Raji (cell line): ENCODE data around the gene ANGEL1.
A peak's percentile ranks its signal among the peaks of the same experiment; 100 is the strongest.

Experiments
- POLR2A ChIP-seq: IDR thresholded peaks from 2 replicates; pipeline ENCODE4 v1.6.1; 2011; ENCODE audit warnings: low read depth, low read length, control low read depth; ENCODE audit not compliant: insufficient read depth

The ANGEL1 gene

GRCh38 chr14:76812422-76813383 is at the start of gene ANGEL1:
Gene ANGEL1 (minus strand): TSS chr14:76812882. CDS start chr14:76812827, 55 bp downstream.
- TF ChIP-seq POLR2A, result peak; percentile 87

DNA sequence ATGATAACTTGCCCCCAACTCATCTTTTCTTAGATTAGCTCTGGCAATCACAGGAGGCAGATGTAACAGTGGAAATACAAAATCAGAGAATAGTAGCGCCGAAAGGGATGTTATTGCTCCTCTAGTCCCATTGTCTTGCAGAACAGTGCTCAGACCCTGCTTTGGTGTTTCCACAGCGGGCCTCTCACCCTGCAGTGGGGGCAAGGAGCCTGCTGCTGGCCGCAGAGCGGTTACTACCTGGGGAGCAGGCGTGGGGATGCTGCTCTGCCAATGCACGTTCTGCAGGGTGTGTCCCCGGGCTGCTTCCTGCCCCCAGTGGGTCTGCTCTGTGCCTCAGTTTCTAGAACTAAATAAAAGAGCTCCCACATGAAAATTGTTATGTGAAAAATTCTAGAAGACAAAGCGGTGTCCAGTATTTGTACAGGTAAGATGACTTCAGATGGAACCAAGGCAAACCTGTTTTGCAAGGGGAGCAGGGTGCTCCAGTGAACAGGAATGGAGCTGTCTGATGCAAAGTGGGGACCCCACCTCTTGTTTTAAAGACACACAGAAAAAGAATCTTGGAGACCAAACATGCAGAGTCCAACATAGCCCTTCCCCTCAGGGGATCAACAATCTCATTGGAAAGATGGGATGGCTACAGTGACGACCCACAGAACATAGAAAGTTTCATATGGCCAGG is 49.0 kb upstream of the ANGEL1 start:
- TF ChIP-seq POLR2A, result no peak

GRCh38 chr14:76856769-76857168 is 44.1 kb upstream of the ANGEL1 start:
- no peak for TF ChIP-seq POLR2A

DNA sequence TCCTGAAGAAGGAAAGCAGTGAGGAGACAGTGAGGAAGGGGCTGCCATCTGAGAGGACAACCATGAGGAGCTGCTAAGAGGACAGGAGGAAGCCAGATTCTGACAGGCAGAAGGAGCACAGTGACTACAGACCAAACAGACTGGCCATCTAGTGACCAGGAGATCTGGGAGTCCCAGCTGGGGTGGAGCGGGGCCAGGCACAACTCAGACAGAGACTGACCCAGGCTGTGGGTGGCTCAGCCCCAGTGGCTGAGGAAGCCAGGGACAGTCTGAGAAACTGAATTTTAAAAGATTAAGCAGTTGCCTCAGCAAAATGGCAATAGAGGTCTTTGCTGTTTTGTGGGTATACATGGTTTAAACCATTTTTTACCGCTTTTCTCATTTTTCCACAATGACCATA is 42.4 kb upstream of the ANGEL1 start:
- TF ChIP-seq POLR2A, result no peak

GRCh38 chr14:76848879-76849278 is 36.2 kb upstream of the ANGEL1 start:
- no peak for TF ChIP-seq POLR2A

GRCh38 chr14:76846331-76847047 is 33.8 kb upstream of the ANGEL1 start:
- no peak for TF ChIP-seq POLR2A

- TF ChIP-seq POLR2A, result no peak
These were observed 31.5 kb upstream of the ANGEL1 start for GRCh38 chr14:76844223-76844622.

- no peak for TF ChIP-seq POLR2A
These were observed 29.7 kb upstream of the ANGEL1 start for GRCh38 chr14:76842414-76842813.

DNA sequence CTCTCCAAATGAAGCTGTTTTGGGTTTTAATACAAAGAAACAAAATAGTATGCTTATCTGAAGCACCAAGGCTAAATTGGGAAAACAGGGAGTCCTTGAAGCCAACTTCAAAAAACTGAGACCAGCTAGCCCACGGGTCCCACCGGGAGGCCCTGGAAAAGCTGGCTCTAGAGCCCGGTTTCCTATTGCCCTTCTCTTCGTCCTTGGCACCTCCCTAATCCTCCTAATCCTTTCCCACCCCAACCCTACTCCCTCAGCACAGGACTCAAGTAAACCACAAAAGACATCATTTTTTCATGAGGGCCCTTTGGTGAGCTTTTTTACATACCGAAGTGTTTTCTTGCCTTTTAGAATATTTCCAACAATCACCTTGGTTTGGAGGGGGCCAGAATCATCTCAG is 24.8 kb upstream of the ANGEL1 start:
- TF ChIP-seq POLR2A, result no peak

GRCh38 chr14:76836029-76836630 is 23.4 kb upstream of the ANGEL1 start:
- no peak for TF ChIP-seq POLR2A

DNA sequence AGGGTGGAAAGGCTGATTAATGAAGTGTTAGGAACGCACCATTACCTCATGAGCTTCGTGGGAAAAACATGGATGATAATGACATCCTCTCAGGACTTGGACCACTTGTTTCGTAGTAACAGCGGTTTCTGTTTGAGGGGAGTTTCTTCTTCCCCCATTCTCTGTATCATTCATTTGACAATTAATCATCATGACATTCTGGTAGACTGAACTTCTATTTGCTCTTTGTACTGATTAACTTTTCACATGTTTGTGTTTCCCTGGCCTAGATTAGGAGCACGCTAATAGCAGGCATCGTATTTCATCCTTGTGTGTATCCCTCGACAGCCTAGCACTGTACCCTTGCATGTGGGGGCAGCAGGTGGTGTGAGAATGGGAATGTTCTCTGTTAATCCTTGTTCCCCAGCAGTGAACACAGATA is 21.6 kb upstream of the ANGEL1 start:
- TF ChIP-seq POLR2A, result no peak

- no peak for TF ChIP-seq POLR2A
These were observed 20.3 kb upstream of the ANGEL1 start for GRCh38 chr14:76833011-76833410.

DNA sequence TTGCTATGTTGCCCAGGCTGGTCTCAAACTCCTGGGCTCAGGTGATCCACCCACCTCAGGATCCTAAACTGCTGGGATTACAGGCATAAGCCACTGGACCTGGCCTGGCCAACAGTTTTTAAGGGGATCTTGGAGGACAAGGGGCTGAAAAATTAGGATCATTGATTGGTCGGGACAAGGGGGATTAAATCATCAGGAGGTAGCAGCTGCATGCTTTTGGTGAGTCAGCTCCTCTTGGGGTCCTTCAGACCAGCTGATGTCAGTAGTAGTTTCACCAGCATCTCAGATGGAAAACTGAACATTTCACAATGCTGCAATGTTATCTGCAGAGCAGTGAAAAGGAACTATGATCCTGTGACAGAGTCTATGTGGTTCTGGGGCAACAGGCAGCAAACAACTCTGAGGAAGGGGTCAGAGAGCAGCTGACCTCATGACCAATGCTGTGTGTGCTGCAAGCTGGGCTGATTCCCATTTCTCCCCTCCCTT is 19.9 kb upstream of the ANGEL1 start:
- TF ChIP-seq POLR2A, result no peak

DNA sequence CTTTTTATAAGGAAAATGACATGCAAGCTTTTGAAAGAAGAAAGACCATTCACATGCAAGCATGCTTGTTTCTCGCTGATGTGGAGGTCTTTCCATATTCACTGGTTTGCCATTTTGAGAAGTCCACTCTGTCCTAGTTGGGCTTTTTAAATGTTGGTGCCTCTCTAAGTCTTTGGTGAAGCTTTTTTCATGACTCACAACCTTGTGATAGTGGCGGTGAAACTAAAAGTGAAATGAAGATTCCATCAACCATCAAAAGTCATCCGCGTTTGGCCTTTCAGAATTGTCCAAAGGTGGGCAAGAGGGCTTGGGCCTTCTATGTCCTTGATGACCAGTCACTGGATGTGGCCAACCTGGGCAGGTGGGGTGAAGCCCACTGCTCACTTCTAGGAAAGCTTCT is 17.9 kb upstream of the ANGEL1 start:
- no peak for TF ChIP-seq POLR2A
